Transverse colon (tissue), 4 donors: ENCODE measurements around the gene ADK. TPM values are rescaled to one million over a fixed set of nuclear protein-coding genes. Genes with fewer than 3 reads are reported as not detected.
A peak's percentile ranks its signal among the peaks of the same experiment; 100 is the strongest.

Source experiments
- DNase-seq: peaks from one replicate; pipeline ENCODE4 v3.0.0-alpha.2; 2019
- H3K27ac ChIP-seq, 4 donors: fragments of 200-600 bp; sonication (generic); 2 replicates each; pipeline ENCODE4 v1.5.1; 2016 to 2018; ENCODE audit warnings: inconsistent platforms in 4 of 4
- H3K27me3 ChIP-seq: fragments of 200-600 bp; sonication (generic); 2 replicates; pipeline ENCODE4 v1.5.1; 2017; ENCODE audit warnings: inconsistent platforms
- H3K36me3 ChIP-seq, 4 donors: fragments of 200-600 bp; sonication (generic); 2 replicates each; pipeline ENCODE4 v1.5.1; 2017 to 2019; ENCODE audit warnings: inconsistent platforms in 4 of 4
- H3K4me1 ChIP-seq, 4 donors: fragments of 200-600 bp; sonication (generic); 2 replicates each; pipeline ENCODE4 v1.5.1; 2017 to 2020; ENCODE audit warnings: inconsistent platforms in 4 of 4
- H3K4me3 ChIP-seq, 4 donors: fragments of 200-600 bp; sonication (generic); 1 replicate in 1 of 4; 2 replicates in 3 of 4; pipeline versions ENCODE4 v1.5.1 to v1.6.1; 2017 to 2019; ENCODE audit warnings: inconsistent platforms in 4 of 4
- H3K9me3 ChIP-seq, 2 donors: fragments of 200-600 bp; sonication (generic); 2 replicates each; pipeline ENCODE4 v1.5.1; 2017 to 2019; ENCODE audit warnings: inconsistent platforms in 2 of 2
- EP300 ChIP-seq: sonication (generic); formaldehyde crosslinking; IDR thresholded peaks from one replicate; pipeline ENCODE4 v1.6.1; 2017; ENCODE audit warnings: antibody characterized with exemption, low read depth
- POLR2A ChIP-seq: fragments of 450-650 bp; IDR thresholded peaks from one replicate; pipeline ENCODE4 v1.6.1; 2016; ENCODE audit warnings: antibody characterized with exemption, mild to moderate bottlenecking, moderate library complexity
- POLR2AphosphoS5 ChIP-seq, 3 donors: sonication (generic); formaldehyde crosslinking; IDR thresholded peaks; one replicate each; pipeline ENCODE4 v1.6.1; 2016; ENCODE audit warnings: antibody characterized with exemption in 3 of 3
- WGBS, 2 donors: methylation state at CpG; one replicate each; pipeline ENCODE4 v1.1.5; 2018; ENCODE audit warnings: low coverage in 1 of 2; 5-methylcytosine and 5-hydroxymethylcytosine counted together
- in situ Hi-C, 4 donors: fragments of 200-750 bp; cut with MboI; loops; one replicate each; pipeline versions ENCODE4 v1.15.0 to v1.15.1; 2017; ENCODE audit warnings: low sequenced_read_pairs in 3 of 4, low pct_ligation_motif_present in 1 of 4, low pct_unique_long_range_greater_than_20kb in 1 of 4
- intact Hi-C: fragments of 100-400 bp; cut with DNase I; formaldehyde crosslinking; loops from one replicate; pipeline ENCODE4 v1.15.1; 2023; ENCODE audit warnings: low total_unique reads
- total RNA-seq, 4 donors: library from RNA; depleted of rRNA; stranded (reverse); fragments of >200 nt; gene quantifications; one replicate each; pipeline ENCODE4 v1.1.0, GENCODE V29; 2016
- TF ChIP-seq, protein P1 (sequence below), 5 experiments: fragments of 200-600 bp in 3 of 5; fragments of 450-650 bp in 2 of 5; sonication (generic) in 3 of 5; IDR thresholded peaks; 1 replicate in 2 of 5; 2 replicates in 3 of 5; pipeline ENCODE4 v1.5.1; 2016 to 2017; ENCODE audit warnings: antibody characterized with exemption in 5 of 5, inconsistent platforms in 3 of 5, mild to moderate bottlenecking in 2 of 5, moderate library complexity in 1 of 5

The ADK gene
- total RNA-seq, 4 donors from 2014 or later: 6.8 to 25.2 (median 14.8) TPM

DNA sequence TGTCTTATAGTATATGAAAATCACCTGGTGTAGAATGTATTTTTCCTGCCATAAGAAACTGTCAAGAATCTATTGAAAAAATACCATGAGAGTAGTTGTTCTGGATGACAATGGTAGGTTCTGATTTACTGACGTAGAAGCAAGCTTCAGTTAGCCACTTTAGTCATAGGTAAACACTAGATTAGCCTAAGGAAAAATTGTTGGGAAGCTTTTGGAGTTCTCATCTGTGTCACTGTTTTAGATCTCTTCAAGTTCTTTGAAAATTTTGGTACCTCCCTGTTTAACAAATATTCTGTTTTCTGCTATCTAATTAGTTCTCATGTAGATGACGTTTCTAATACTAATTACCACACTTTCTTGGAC, 131.8 kb downstream of the ADK start:
- no peak for TF ChIP-seq POLR2A
- no peak for TF ChIP-seq POLR2AphosphoS5 (IDR thresholded peaks at IDR 0.05)
- TF ChIP-seq, protein P1, sequence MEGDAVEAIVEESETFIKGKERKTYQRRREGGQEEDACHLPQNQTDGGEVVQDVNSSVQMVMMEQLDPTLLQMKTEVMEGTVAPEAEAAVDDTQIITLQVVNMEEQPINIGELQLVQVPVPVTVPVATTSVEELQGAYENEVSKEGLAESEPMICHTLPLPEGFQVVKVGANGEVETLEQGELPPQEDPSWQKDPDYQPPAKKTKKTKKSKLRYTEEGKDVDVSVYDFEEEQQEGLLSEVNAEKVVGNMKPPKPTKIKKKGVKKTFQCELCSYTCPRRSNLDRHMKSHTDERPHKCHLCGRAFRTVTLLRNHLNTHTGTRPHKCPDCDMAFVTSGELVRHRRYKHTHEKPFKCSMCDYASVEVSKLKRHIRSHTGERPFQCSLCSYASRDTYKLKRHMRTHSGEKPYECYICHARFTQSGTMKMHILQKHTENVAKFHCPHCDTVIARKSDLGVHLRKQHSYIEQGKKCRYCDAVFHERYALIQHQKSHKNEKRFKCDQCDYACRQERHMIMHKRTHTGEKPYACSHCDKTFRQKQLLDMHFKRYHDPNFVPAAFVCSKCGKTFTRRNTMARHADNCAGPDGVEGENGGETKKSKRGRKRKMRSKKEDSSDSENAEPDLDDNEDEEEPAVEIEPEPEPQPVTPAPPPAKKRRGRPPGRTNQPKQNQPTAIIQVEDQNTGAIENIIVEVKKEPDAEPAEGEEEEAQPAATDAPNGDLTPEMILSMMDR (IDR thresholded peaks at IDR 0.05): no peak
- no peak for TF ChIP-seq EP300
- Histone ChIP-seq H3K4me1 (no peaks in the 10 kb centered on the region), H3K27me3 (no peaks in the 10 kb centered on the region), H3K36me3 (no peaks in the 10 kb centered on the region), H3K4me3 (no peak overlapping the region), H3K9me3 (no peaks in the 10 kb centered on the region), H3K27ac (no peak overlapping the region)
- intact Hi-C loops (no loop called here), in situ Hi-C loops (no loop called here)
- 94 to 97% methylated on average over 2 of the region's 2 CpGs for WGBS, 2 donors
- no peak for DNase-seq

DNA sequence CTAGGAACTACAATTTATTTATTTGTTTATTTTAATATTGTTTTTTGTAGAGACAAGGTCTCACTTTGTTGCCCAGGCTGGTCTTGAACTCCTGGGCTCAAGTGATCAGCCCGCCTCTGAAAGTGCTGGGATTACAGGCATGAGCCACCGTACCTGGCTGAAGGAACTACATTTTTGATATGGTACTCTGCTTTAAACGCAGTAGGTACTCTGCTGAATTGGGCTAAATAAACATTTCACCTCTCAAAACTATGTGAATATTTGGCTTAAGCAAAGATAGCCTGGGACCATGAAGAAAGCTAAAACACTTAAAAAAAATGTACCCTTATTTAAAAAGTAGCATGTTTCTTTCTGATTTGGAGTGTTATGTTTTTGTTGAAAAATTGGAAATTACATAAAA, 138.2 kb downstream of the ADK start:
- no peak for TF ChIP-seq EP300
- TF ChIP-seq, protein P1 (IDR thresholded peaks at IDR 0.05): no peak
- TF ChIP-seq POLR2AphosphoS5 (IDR thresholded peaks at IDR 0.05): no peak
- no peak for TF ChIP-seq POLR2A
- Histone ChIP-seq H3K9me3 (no peaks in the 10 kb centered on the region), H3K4me3 (no peak overlapping the region), H3K36me3 (no peaks in the 10 kb centered on the region), H3K4me1 (peaks cover 0 to 15% (median 3%) of the 10 kb centered on the region in 4 donors), H3K27me3 (no peaks in the 10 kb centered on the region), H3K27ac (no peak overlapping the region)
- 82 to 94% methylated on average over 3 of the region's 3 CpGs for WGBS, 2 donors
- no peak for DNase-seq
- intact Hi-C loops: loop anchor here (5.0 kb wide), 1 partner anchor 507 kb away; the partner anchor contains the start of gene CHCHD1
- in situ Hi-C loops: no loop called here

DNA sequence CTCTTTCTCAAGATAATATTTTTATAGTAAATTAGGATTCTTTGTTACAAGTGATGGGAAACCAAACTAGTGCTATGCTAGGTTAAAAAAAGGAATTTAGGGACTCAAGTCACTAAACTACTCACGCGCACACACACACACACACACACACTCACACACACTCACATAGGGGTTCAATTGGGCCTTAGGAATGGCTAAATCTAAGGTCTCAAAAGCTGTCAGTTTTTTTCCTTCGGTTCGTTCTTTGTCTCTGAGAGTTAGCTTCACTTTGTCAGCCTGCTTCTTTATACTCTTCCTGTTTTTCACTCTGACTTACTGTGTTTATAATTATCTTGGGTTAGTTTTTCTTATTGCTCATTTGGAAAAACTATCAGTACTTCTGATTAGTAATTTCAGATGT, 138.9 kb downstream of the ADK start:
- intact Hi-C loops: loop anchor here (5.0 kb wide), 1 partner anchor 508 kb away; the partner anchor contains the start of gene CHCHD1
- no peak for DNase-seq

DNA sequence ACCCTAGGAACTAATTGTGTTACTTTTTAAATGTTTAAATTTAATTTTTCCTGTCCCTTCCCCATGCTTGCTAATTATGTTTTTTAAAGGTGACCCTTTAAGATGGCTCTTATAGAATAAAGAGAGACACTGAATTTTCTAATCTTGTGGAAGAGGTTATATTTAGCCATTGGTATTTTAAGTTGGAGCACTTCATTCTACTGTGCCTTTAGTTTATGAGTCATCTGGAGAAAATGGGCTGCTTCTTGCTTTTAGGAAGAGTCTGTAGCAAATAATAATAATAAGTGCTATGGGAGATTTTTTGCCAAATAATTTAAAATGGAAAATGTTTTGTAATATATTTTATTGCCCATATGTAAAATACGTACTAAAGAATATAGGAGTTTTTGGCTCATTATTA, 139.7 kb downstream of the ADK start:
- intact Hi-C loops (no loop called here), in situ Hi-C loops (no loop called here)

More for the DNA sequence above, 138.9 kb downstream of the ADK start:
- H3K27ac ChIP-seq: peak overlapping the region in 2 of 4 donors; percentile 4 to 23
- in situ Hi-C loops: no loop called here
- 68 to 71% methylated on average over 4 of the region's 4 CpGs for WGBS, 2 donors
- H3K9me3 ChIP-seq: no peaks in the 10 kb centered on the region
- no peaks in the 10 kb centered on the region for H3K36me3 ChIP-seq
- no peak for TF ChIP-seq POLR2AphosphoS5 (IDR thresholded peaks at IDR 0.05)
- TF ChIP-seq, protein P1 (IDR thresholded peaks at IDR 0.05): no peak
- no peak for TF ChIP-seq POLR2A
- TF ChIP-seq EP300: no peak
- no peak overlapping the region for H3K4me3 ChIP-seq
- H3K4me1 ChIP-seq: peaks cover 0 to 15% (median 4%) of the 10 kb centered on the region in 4 donors
- no peaks in the 10 kb centered on the region for H3K27me3 ChIP-seq

More for the DNA sequence above, 139.7 kb downstream of the ADK start:
- Histone ChIP-seq H3K4me1 (peaks cover 0 to 15% (median 4%) of the 10 kb centered on the region in 4 donors), H3K27ac (peak overlapping the region; percentile 4 to 26 (median 19)), H3K4me3 (no peak overlapping the region), H3K36me3 (no peaks in the 10 kb centered on the region), H3K27me3 (no peaks in the 10 kb centered on the region), H3K9me3 (no peaks in the 10 kb centered on the region)
- no peak for DNase-seq
- 67 to 83% methylated on average over 1 of the region's 1 CpG for WGBS, 2 donors
- TF ChIP-seq POLR2AphosphoS5 (IDR thresholded peaks at IDR 0.05) (no peak), EP300 (no peak), POLR2A (no peak)
- TF ChIP-seq, protein P1 (IDR thresholded peaks at IDR 0.05): no peak
